HG02798 (cell line): ENCODE measurements around the gene IL9.
"Not testable (repeated sequence)": the region's sequence is repeated elsewhere in the genome, so short reads cannot be mapped to it uniquely, and the experiment has no call there.

Experiments used
- ATAC-seq: cut with Tn5 transposase; IDR thresholded peaks from one replicate; pipeline ENCODE4 v1.9.1; 2021; ENCODE audit warnings: mild to moderate bottlenecking; ENCODE audit not compliant: unreplicated experiment, poor library complexity

The IL9 gene

GRCh38 chr5:135871268-135871915 lies 24.2 kb downstream of the IL9 start:
- ATAC-seq: no peak

- no peak for ATAC-seq
Observed at GRCh38 chr5:135869935-135870334, 25.7 kb downstream of the IL9 start.

- ATAC-seq: no peak
Observed at GRCh38 chr5:135869276-135869675, 26.4 kb downstream of the IL9 start.

GRCh38 chr5:135868681-135869080 lies 27.0 kb downstream of the IL9 start:
- ATAC-seq: no peak

GRCh38 chr5:135867599-135867998 lies 28.0 kb downstream of the IL9 start:
- no peak for ATAC-seq

GRCh38 chr5:135866016-135866415 lies 29.6 kb downstream of the IL9 start:
- no peak for ATAC-seq

- ATAC-seq: no peak
Observed at GRCh38 chr5:135864503-135865435, 30.9 kb downstream of the IL9 start.

GRCh38 chr5:135862744-135863143 lies 32.9 kb downstream of the IL9 start:
- ATAC-seq: no peak

- no peak for ATAC-seq
Observed at GRCh38 chr5:135862086-135862485, 33.6 kb downstream of the IL9 start.

GRCh38 chr5:135861641-135862040 lies 34.0 kb downstream of the IL9 start:
- ATAC-seq: no peak

- ATAC-seq: no peak
Observed at GRCh38 chr5:135859641-135860040, 36.0 kb downstream of the IL9 start.

- ATAC-seq: not testable (repeated sequence)
Observed at GRCh38 chr5:135859186-135859585, 36.5 kb downstream of the IL9 start.

- no peak for ATAC-seq
Observed at GRCh38 chr5:135857630-135858311, 37.9 kb downstream of the IL9 start.

- ATAC-seq: no peak
Observed at GRCh38 chr5:135851915-135852845, 43.5 kb downstream of the IL9 start.

- no peak for ATAC-seq
Observed at GRCh38 chr5:135851186-135851914, 44.3 kb downstream of the IL9 start.

- ATAC-seq: no peak
Observed at GRCh38 chr5:135850671-135851070, 45.0 kb downstream of the IL9 start.

- ATAC-seq: no peak
Observed at GRCh38 chr5:135850231-135850630, 45.4 kb downstream of the IL9 start.

- no peak for ATAC-seq
Observed at GRCh38 chr5:135847976-135848375, 47.7 kb downstream of the IL9 start.

GRCh38 chr5:135846311-135846710 lies 49.3 kb downstream of the IL9 start:
- no peak for ATAC-seq
